PC-9 (cell line): ENCODE data around the gene CHCHD2. TPM values are rescaled to one million over a fixed set of nuclear protein-coding genes. Genes with fewer than 3 reads are reported as not detected.

Source experiments
- BruUV-seq: library from RNA; stranded (reverse); fragments of 400-500 nt; replicated peaks from 2 replicates; lab custom pipeline; 2021; lab: Mats Ljungman, UMichigan
- CTCF ChIA-PET: fragments of 300-600 bp; sonication (Branson Sonifier 250); formaldehyde crosslinking; loops from one replicate; lab custom pipeline; 2022; ENCODE audit warnings: antibody characterized with exemption; lab: Charles Lee
- POLR2A ChIA-PET: fragments of 300-600 bp; sonication (Branson Sonifier 250); formaldehyde crosslinking; loops from one replicate; lab custom pipeline; 2022; ENCODE audit warnings: antibody characterized with exemption; ENCODE audit not compliant: unreplicated experiment; lab: Charles Lee
- DNase-seq, 2 experiments: peaks; one replicate each; pipeline versions ENCODE4 v3.0.0 to v3.0.0-alpha.2; 2015 to 2022; ENCODE audit warnings: mixed read lengths in 1 of 2
- H2AFZ ChIP-seq: fragments of 200-600 bp; sonication (generic); 2 replicates; pipeline ENCODE4 v1.8.1; 2017; ENCODE audit warnings: antibody characterized with exemption
- H3F3A ChIP-seq: fragments of 200-600 bp; sonication (generic); 2 replicates; pipeline ENCODE4 v1.8.1; 2017; ENCODE audit warnings: antibody characterized with exemption, mild to moderate bottlenecking, low read depth; ENCODE audit not compliant: insufficient read depth
- H3K27ac ChIP-seq: fragments of 200-600 bp; sonication (generic); 2 replicates; pipeline ENCODE4 v1.6.1; 2016; ENCODE audit warnings: mixed run types
- H3K27me3 ChIP-seq: fragments of 200-600 bp; sonication (generic); 2 replicates; pipeline ENCODE4 v1.6.1; 2016; ENCODE audit warnings: low read depth, mixed run types; ENCODE audit not compliant: insufficient read depth
- H3K36me3 ChIP-seq: fragments of 200-600 bp; sonication (generic); 2 replicates; pipeline ENCODE4 v1.6.1; 2016; ENCODE audit warnings: low read depth, mixed run types
- H3K4me1 ChIP-seq: fragments of 200-600 bp; sonication (generic); replicated peaks from 2 replicates; pipeline ENCODE4 v1.6.1; 2016; ENCODE audit warnings: mixed run types; ENCODE audit not compliant: insufficient read depth
- H3K4me2 ChIP-seq: fragments of 200-600 bp; sonication (generic); 2 replicates; pipeline ENCODE4 v1.6.1; 2017; ENCODE audit warnings: mixed run types
- H3K4me3 ChIP-seq: fragments of 200-600 bp; sonication (generic); 2 replicates; pipeline ENCODE4 v1.6.1; 2016; ENCODE audit warnings: mixed run types
- H3K79me2 ChIP-seq: fragments of 200-600 bp; sonication (generic); 2 replicates; pipeline ENCODE4 v1.6.1; 2017; ENCODE audit warnings: low read depth, mixed run types
- H3K9me2 ChIP-seq: fragments of 200-600 bp; sonication (generic); 2 replicates; pipeline ENCODE4 v1.8.1; 2017; ENCODE audit warnings: mild to moderate bottlenecking; ENCODE audit not compliant: insufficient read depth
- H3K9me3 ChIP-seq: fragments of 200-600 bp; sonication (generic); 2 replicates; pipeline ENCODE4 v1.8.1; 2016; ENCODE audit warnings: low read depth; ENCODE audit not compliant: insufficient read depth
- H4K20me1 ChIP-seq: fragments of 200-600 bp; sonication (generic); 2 replicates; pipeline ENCODE4 v1.8.1; 2017; ENCODE audit not compliant: insufficient read depth
- CTCF ChIP-seq: fragments of 200-600 bp; sonication (generic); conservative IDR thresholded peaks from 2 replicates; pipeline ENCODE4 v1.6.1; 2017; ENCODE audit warnings: mixed run types, antibody characterized with exemption, mild to moderate bottlenecking, moderate library complexity
- EZH2 ChIP-seq: fragments of 200-600 bp; sonication (generic); IDR thresholded peaks from 2 replicates; pipeline ENCODE4 v1.8.0; 2017; ENCODE audit warnings: antibody characterized with exemption, low read depth
- intact Hi-C: fragments of 100-400 bp; cut with micrococcal nuclease; formaldehyde crosslinking; loops from one replicate; pipeline ENCODE4 v1.10.0; 2022; ENCODE audit not compliant: unreplicated experiment
- total RNA-seq: library from RNA; stranded (reverse); gene quantifications from 2 replicates; pipeline ENCODE4 v1.2.3, GENCODE V29; 2021

Gene CHCHD2
- total RNA-seq, 1 experiment from 2014 or later: 978 TPM

GRCh38 chr7:56063500-56063881 is 42.8 kb downstream of the CHCHD2 start:
- Histone ChIP-seq H3K36me3 (peaks cover 53% of the 10 kb centered on the region), H3K27me3 (no peaks in the 10 kb centered on the region), H3K4me2 (peak overlapping the region; percentile 80), H3K9me3 (no peaks in the 10 kb centered on the region), H3K27ac (peak overlapping the region; percentile 71), H2AFZ (peak overlapping the region; percentile 96; the same call in 1 of the 2 replicates), H3K4me1 (peaks cover 63% of the 10 kb centered on the region), H3F3A (peaks cover 73% of the 10 kb centered on the region), H3K9me2 (no peaks in the 10 kb centered on the region), H4K20me1 (peaks cover 43% of the 10 kb centered on the region), H3K4me3 (peak overlapping the region; percentile 69), H3K79me2 (peaks cover 52% of the 10 kb centered on the region)
- no peak for TF ChIP-seq CTCF
- TF ChIP-seq EZH2: no peak
- POLR2A ChIA-PET: interaction anchor here (5.7 kb wide), 1 partner anchor 12 kb away, joined by 63 read pairs; the partner anchor contains the start of genes CCT6A and PSPH
- intact Hi-C loops: loop anchor here (5.0 kb wide), 2 partner anchors 44 to 506 kb away; partner anchors contain the start of gene CHCHD2
- no peak for DNase-seq
- CTCF ChIA-PET: interaction anchor here (1.1 kb wide), 1 partner anchor 12 kb away, joined by 3 read pairs; the partner anchor contains the start of genes CCT6A and PSPH
- no TSS peak for BruUV-seq

- Histone ChIP-seq H3F3A (peaks cover 83% of the 10 kb centered on the region), H3K27me3 (no peaks in the 10 kb centered on the region), H2AFZ (no peak overlapping the region), H3K9me2 (no peaks in the 10 kb centered on the region), H3K4me1 (peaks cover 67% of the 10 kb centered on the region), H3K36me3 (peaks cover 60% of the 10 kb centered on the region), H3K79me2 (peaks cover 59% of the 10 kb centered on the region), H3K27ac (peak overlapping the region; percentile 71), H4K20me1 (peaks cover 44% of the 10 kb centered on the region), H3K9me3 (no peaks in the 10 kb centered on the region), H3K4me2 (peak overlapping the region; percentile 80), H3K4me3 (no peak overlapping the region)
- intact Hi-C loops: loop anchor here (5.0 kb wide), 2 partner anchors 45 to 505 kb away; partner anchors contain the start of gene CHCHD2
- CTCF ChIA-PET: interaction anchor here (1.1 kb wide), 1 partner anchor 11 kb away, joined by 3 read pairs; the partner anchor contains the start of genes CCT6A and PSPH
- DNase-seq: peak in 1 of 2 experiments; percentile 80
- TF ChIP-seq EZH2 (no peak), CTCF (no peak)
- POLR2A ChIA-PET: interaction anchor here (0.6 to 5.7 kb wide), 6 partner anchors 8 to 929 kb away, joined by 3 to 63 read pairs (median 4); partner anchors contain the start of genes CCT6A and PSPH
- BruUV-seq: no TSS peak
Measured at GRCh38 chr7:56062382-56062781, 43.9 kb downstream of the CHCHD2 start.

- Histone ChIP-seq H2AFZ (no peak overlapping the region), H3K9me2 (no peaks in the 10 kb centered on the region), H3K27me3 (no peaks in the 10 kb centered on the region), H3K36me3 (peaks cover 62% of the 10 kb centered on the region), H3K9me3 (no peaks in the 10 kb centered on the region), H3K4me3 (peak overlapping the region; percentile 5; the same call in 1 of the 2 replicates), H3F3A (peaks cover 77% of the 10 kb centered on the region), H3K79me2 (peaks cover 95% of the 10 kb centered on the region), H4K20me1 (peaks cover 45% of the 10 kb centered on the region), H3K4me1 (peaks cover 48% of the 10 kb centered on the region), H3K4me2 (peak overlapping the region; percentile 92), H3K27ac (peak overlapping the region; percentile 40)
- intact Hi-C loops: loop anchor here (5.0 kb wide), 1 partner anchor 687 kb away; the partner anchor contains the start of gene LANCL2
- CTCF ChIA-PET: no interaction called here
- DNase-seq: no peak
- no TSS peak for BruUV-seq
- TF ChIP-seq CTCF: no peak
- no peak for TF ChIP-seq EZH2
- POLR2A ChIA-PET: interaction anchor here (0.5 kb wide), 1 partner anchor 8 kb away, joined by 3 read pairs; no protein-coding TSS in a partner anchor
Measured at GRCh38 chr7:56053993-56054392, 52.3 kb downstream of the CHCHD2 start.
